Fibroblast of the aortic adventitia (primary cell): ENCODE data around the gene KNSTRN. TPM values are rescaled to one million over a fixed set of nuclear protein-coding genes. Genes with fewer than 3 reads are reported as not detected.
A peak's percentile ranks its signal among the peaks of the same experiment; 100 is the strongest.

ENCODE experiments used
- DNase-seq: peaks from one replicate; pipeline ENCODE4 v3.0.0-alpha.2; 2010; ENCODE audit warnings: low read depth
- H3K4me3 ChIP-seq: 2 replicates; pipeline ENCODE4 v1.5.1; 2011; ENCODE audit warnings: low read depth, mild to moderate bottlenecking, control low read depth, low read length, moderate library complexity
- CTCF ChIP-seq: IDR thresholded peaks from 2 replicates; pipeline ENCODE4 v1.5.1; 2011; ENCODE audit warnings: mild to moderate bottlenecking, low read length, control low read depth, inconsistent platforms; ENCODE audit not compliant: insufficient read depth
- total RNA-seq: library from RNA; depleted of rRNA; stranded (reverse); fragments of >200 nt; gene quantifications from 2 replicates; pipeline ENCODE4 v1.2.3, GENCODE V29; 2012; ENCODE audit warnings: low replicate concordance

KNSTRN gene
- total RNA-seq, 1 donor: 44.1 TPM

- H3K4me3 ChIP-seq: peak within 1 kb of the TSS; percentile 96
- DNase-seq: peak; percentile 96
- TF ChIP-seq CTCF: no peak
These were observed 23.2 kb downstream of the KNSTRN start, which contains the start of gene IVD for GRCh38 chr15:40405501-40406381. Gene IVD (plus strand): TSS chr15:40405795. CDS start chr15:40405828, 33 bp downstream.

GRCh38 chr15:40407330-40407990 lies 24.9 kb downstream of the KNSTRN start:
- TF ChIP-seq CTCF: no peak
- DNase-seq: no peak
- peak overlapping the region; percentile 22 for H3K4me3 ChIP-seq

- no peak for DNase-seq
- no peak overlapping the region for H3K4me3 ChIP-seq
- no peak for TF ChIP-seq CTCF
These were observed 26.8 kb downstream of the KNSTRN start for GRCh38 chr15:40409366-40409765.

GRCh38 chr15:40410476-40410875 lies 28.0 kb downstream of the KNSTRN start:
- no peak for TF ChIP-seq CTCF

GRCh38 chr15:40412095-40412759 lies 29.7 kb downstream of the KNSTRN start:
- no peak for DNase-seq
- H3K4me3 ChIP-seq: no peak overlapping the region

More at GRCh38 chr15:40410476-40410875, 28.0 kb downstream of the KNSTRN start:
- H3K4me3 ChIP-seq: no peak overlapping the region
- DNase-seq: no peak

More at GRCh38 chr15:40412095-40412759, 29.7 kb downstream of the KNSTRN start:
- TF ChIP-seq CTCF: no peak
